Heart right ventricle (tissue), 16 donors: ENCODE measurements around the gene CCDC127. TPM values are rescaled to one million over a fixed set of nuclear protein-coding genes. Genes with fewer than 3 reads are reported as not detected.

Source experiments
- ATAC-seq, 8 donors: fragments of 200-7000 bp; cut with Tn5 transposase; one replicate each; pipeline ENCODE4 v1.9.1; 2020; ENCODE audit warnings: mild to moderate bottlenecking in 8 of 8, moderate library complexity in 8 of 8, moderate number of reproducible peaks in 1 of 8
- DNase-seq, 2 donors: peaks; one replicate each; pipeline ENCODE4 v3.0.0-alpha.2; 2020
- H3K27ac ChIP-seq, 10 donors: fragments of 200-600 bp; sonication (generic) in 2 of 10; one replicate each; pipeline versions ENCODE4 v1.5.0 to v1.8.0; 2020 to 2022; ENCODE audit warnings: mild to moderate bottlenecking in 3 of 10
- H3K27me3 ChIP-seq, 7 donors: fragments of 200-600 bp; one replicate each; pipeline ENCODE4 v1.8.0; 2021 to 2022; ENCODE audit warnings: mild to moderate bottlenecking in 2 of 7
- H3K36me3 ChIP-seq, 9 donors: fragments of 200-600 bp; sonication (generic) in 1 of 9; one replicate each; pipeline versions ENCODE4 v1.5.0 to v1.8.0; 2020 to 2022; ENCODE audit warnings: mild to moderate bottlenecking in 2 of 9
- H3K4me1 ChIP-seq, 9 donors: fragments of 200-600 bp; sonication (generic) in 1 of 9; one replicate each; pipeline versions ENCODE4 v1.5.0 to v1.8.0; 2020 to 2022; ENCODE audit warnings: mild to moderate bottlenecking in 4 of 9
- H3K4me3 ChIP-seq, 10 donors: fragments of 200-600 bp; sonication (generic) in 2 of 10; one replicate each; pipeline versions ENCODE4 v1.5.0 to v1.8.0; 2020 to 2022; ENCODE audit warnings: mild to moderate bottlenecking in 7 of 10, moderate library complexity in 2 of 10
- H3K9me3 ChIP-seq, 11 donors: fragments of 200-600 bp in 10 of 11; sonication (generic) in 2 of 11; one replicate each; pipeline versions ENCODE4 v1.5.0 to v1.8.0; 2013 to 2022; ENCODE audit warnings: mild to moderate bottlenecking in 2 of 11, control low read depth in 1 of 11, moderate library complexity in 1 of 11
- WGBS, 2 donors: extraction: QIAGEN DNeasy Blood & Tissue Kit; methylation state at CpG; one replicate each; pipeline ENCODE4 v1.1.7; 2013; ENCODE audit warnings: inconsistent platforms in 1 of 2; 5-methylcytosine and 5-hydroxymethylcytosine counted together
- intact Hi-C, 10 donors: fragments of 100-400 bp; cut with DNase I; formaldehyde crosslinking; loops; one replicate each; pipeline versions ENCODE4 v1.11.1 to v1.14.2; 2022
- polyA plus RNA-seq, 2 donors: library from polyadenylated mRNA; stranded (reverse); fragments of 200-250 nt; gene quantifications; one replicate each; pipeline ENCODE4 v1.2.3, GENCODE V29; 2013
- total RNA-seq, 10 donors: library from RNA; stranded (reverse); fragmentation: NEBNext Ultra II Directional in 3 of 10; extraction: Animal tissue kit (Norgen Biotek cat#: 25700) in 3 of 10; gene quantifications; one replicate each; pipeline versions ENCODE4 v1.2.1 to v1.2.4, GENCODE V29; 2021 to 2023
- TF ChIP-seq, protein P1 (sequence below), 9 donors: fragments of 200-600 bp; sonication (generic) in 2 of 9; IDR thresholded peaks; one replicate each; pipeline versions ENCODE4 v1.5.0 to v1.8.0; 2021 to 2022; ENCODE audit warnings: antibody characterized with exemption in 9 of 9, mild to moderate bottlenecking in 5 of 9, moderate library complexity in 1 of 9
- donor health status: Arrhythmogenic right ventricular cardiomyopathy.
- donor health status: ischemic (EF 13 %, LVEDD 7.1; RV severe dilation, severe dysfunction).
- donor health status: healthy with polysubstance abuse.
- donor health status: DM: no; HTN: yes; CAD: no.
- donor health status: DM: no; HTN: no; CAD: no.
- donor health status: ischemic (EF 25% LVEDD 6.9; RV normal size, moderate dysfunction).
- donor health status: ischemic (EF 25% LVEDD 5.7; RV mildly dilated, moderate dysfunction).
- donor health status: healthy.
- donor health status: DM: yes; HTN: yes; CAD: no.
- donor health status: Ischemic cardiomyopathy.
- donor health status: ischemic (EF 35%, LVEDD 5.7; RV mildly dilated, moderate dysfunction).
- donor health status: nonischemic (EF 11% LVEDD 7.7; RV severe dilation, severe dysfunction).
- donor health status: DM: yes; HTN: yes; CAD: no.
- donor health status: PGD.
- donor health status: ischemic (EF 29% LVEDD 5.4; RV normal size, mild dysfunction).
- donor health status: nonischemic (EF 23%, LVEDD 6.1; RV moderate dilation, normal function).

CCDC127 gene
- total and polyA plus RNA-seq, 12 donors, result 3.8 to 10.4 (median 7.5) TPM

DNA sequence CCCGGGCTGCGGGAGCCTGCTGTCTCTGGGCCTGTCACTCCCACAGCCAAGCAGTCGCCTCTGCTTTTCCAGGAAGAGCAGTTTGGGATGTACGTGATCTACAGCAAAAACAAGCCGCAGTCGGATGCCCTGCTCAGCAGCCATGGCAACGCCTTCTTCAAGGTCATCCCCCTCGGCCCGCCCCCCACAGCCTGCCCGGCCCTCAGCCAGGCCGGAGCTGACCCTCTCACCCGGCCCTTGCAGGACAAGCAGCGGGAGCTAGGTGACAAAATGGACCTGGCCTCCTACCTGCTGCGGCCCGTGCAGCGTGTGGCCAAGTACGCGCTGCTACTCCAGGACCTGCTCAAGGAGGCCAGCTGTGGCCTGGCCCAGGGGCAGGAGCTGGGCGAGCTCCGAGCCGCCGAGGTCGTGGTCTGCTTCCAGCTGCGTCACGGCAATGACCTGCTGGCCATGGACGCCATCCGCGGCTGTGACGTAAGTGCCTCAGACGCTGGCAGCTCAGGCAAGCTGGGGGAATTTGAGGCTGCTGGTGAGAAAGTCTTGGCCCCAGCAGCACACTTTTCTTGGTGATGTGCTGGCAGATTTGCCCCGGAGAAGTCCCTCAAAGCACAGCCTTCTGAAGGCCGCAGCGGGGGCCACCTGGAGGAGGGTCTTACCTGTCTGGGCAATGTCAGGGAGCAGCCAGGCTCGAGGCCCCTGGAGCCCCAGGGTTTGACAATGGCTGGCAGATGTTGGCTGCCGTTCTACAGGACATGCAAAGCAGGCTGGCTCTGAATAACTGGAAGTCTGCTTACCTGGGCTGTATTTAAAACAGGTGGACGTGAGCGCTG lies 46.8 kb downstream of the CCDC127 start:
- TF ChIP-seq, protein P1, sequence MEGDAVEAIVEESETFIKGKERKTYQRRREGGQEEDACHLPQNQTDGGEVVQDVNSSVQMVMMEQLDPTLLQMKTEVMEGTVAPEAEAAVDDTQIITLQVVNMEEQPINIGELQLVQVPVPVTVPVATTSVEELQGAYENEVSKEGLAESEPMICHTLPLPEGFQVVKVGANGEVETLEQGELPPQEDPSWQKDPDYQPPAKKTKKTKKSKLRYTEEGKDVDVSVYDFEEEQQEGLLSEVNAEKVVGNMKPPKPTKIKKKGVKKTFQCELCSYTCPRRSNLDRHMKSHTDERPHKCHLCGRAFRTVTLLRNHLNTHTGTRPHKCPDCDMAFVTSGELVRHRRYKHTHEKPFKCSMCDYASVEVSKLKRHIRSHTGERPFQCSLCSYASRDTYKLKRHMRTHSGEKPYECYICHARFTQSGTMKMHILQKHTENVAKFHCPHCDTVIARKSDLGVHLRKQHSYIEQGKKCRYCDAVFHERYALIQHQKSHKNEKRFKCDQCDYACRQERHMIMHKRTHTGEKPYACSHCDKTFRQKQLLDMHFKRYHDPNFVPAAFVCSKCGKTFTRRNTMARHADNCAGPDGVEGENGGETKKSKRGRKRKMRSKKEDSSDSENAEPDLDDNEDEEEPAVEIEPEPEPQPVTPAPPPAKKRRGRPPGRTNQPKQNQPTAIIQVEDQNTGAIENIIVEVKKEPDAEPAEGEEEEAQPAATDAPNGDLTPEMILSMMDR (IDR thresholded peaks at IDR 0.05), result no peak
- ATAC-seq (no peak), DNase-seq (no peak)
- H3K27ac ChIP-seq, result no peak overlapping the region
- H3K4me1 ChIP-seq, result peaks cover 0 to 23% (median 13%) of the 10 kb centered on the region in 9 donors
- no peak overlapping the region for H3K4me3 ChIP-seq
- 82% methylated on average over 37 of the region's 37 CpGs for WGBS, 2 donors
- H3K36me3 ChIP-seq, result no peaks in the 10 kb centered on the region
- intact Hi-C loops, result no loop called here
- no peaks in the 10 kb centered on the region for H3K27me3 ChIP-seq
- no peaks in the 10 kb centered on the region for H3K9me3 ChIP-seq

DNA sequence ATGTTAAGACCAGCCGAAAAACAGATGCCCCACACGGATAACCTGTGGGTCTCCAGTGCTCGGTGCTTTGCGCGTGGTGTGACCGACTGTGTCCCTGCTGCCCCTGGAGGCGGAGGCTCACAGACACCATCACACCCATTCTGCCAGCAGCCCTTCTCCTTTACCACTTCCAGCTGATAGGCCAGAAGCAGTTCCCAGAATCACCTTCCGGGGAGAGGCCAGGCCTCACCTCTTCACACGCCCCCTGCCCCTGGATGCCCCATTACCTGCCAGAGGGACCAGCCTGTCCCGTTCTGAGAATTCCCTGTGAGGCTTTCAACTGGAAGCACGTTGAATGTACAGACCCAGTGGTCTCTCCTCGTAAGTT lies 48.2 kb downstream of the CCDC127 start:
- intact Hi-C loops, result no loop called here

DNA sequence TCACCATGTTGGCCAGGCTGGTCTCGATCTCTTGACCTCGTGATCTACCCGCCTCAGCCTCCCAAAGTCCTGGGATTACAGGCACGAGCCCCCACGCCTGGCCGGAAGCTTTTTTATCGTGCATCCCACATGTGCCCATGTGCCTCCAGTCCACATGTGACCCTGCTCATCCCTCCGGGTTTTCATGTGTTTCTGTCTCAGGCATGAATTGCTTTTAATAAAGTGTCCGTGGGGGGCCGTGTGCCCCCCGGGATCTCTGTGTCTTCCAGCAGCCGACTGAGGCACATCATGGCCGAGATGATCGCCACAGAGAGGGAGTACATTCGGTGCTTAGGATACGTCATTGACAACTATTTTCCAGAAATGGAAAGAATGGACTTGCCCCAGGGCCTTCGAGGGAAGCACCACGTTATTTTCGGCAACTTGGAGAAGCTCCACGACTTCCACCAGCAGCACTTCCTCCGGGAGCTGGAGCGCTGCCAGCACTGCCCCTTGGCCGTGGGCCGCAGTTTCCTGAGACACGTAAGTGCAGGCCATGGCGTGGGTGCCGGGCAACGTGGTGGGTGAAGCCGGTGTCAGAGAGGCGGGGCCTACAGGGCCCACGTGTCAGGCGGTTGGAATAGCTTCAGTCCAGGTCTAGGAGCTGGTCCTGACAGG lies 48.8 kb downstream of the CCDC127 start:
- 46 to 51% methylated on average over 32 of the region's 32 CpGs for WGBS, 2 donors
- Histone ChIP-seq H3K4me3 (no peak overlapping the region), H3K9me3 (no peaks in the 10 kb centered on the region), H3K27ac (peak overlapping the region in 4 of 10 donors; percentile 20 to 73 (median 38)), H3K27me3 (no peaks in the 10 kb centered on the region), H3K36me3 (no peaks in the 10 kb centered on the region), H3K4me1 (peaks cover 0 to 23% (median 13%) of the 10 kb centered on the region in 9 donors)
- intact Hi-C loops, result no loop called here
- ATAC-seq, result peak; percentile 57 to 88 (median 82)
- TF ChIP-seq, protein P1 (IDR thresholded peaks at IDR 0.05), result no peak
- DNase-seq, result peak; percentile 75 to 78

More for the DNA sequence above, 48.2 kb downstream of the CCDC127 start:
- WGBS, 2 donors, result 52 to 57% methylated on average over 12 of the region's 12 CpGs
- TF ChIP-seq, protein P1 (IDR thresholded peaks at IDR 0.05), result no peak
- H3K4me3 ChIP-seq, result no peak overlapping the region
- H3K27ac ChIP-seq, result peak overlapping the region in 4 of 10 donors; percentile 13 to 66 (median 38)
- H3K9me3 ChIP-seq, result no peaks in the 10 kb centered on the region
- peaks cover 0 to 23% (median 13%) of the 10 kb centered on the region in 9 donors for H3K4me1 ChIP-seq
- DNase-seq (no peak), ATAC-seq (peak in 1 of 8 donors; percentile 33)
- no peaks in the 10 kb centered on the region for H3K36me3 ChIP-seq
- H3K27me3 ChIP-seq, result no peaks in the 10 kb centered on the region

DNA sequence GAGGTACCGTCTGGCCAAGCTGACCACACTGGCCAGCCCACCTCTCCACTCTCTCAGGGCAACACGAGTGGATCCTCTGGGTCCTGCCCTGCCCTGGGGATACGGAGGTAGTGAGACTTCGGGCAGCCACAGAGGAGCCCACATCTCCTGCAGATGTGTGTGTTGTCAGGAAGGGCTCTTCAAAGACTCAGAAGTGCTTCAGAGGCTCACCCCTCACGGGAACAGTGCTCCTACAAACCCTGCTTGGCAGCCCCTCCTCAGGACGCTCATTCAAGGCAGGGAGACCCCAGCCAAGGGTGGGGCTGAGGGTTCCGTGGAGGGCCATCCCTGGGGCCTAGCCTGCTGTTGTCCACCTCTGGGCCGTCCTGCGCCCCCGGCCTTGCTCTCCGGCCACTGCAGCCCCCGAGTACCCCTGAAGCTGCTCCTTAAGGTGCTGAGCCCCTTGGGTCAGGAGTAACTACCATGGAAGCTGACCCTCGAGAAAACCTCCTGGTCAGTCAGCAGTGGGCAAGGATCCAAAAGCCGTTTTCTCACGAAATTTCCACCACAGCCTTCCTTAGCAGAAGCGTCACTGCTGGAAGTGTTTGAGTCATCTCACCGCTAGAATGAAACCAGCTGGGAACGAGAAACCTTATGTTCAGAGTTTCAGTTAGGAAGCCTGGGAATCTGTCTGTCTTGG lies 49.8 kb downstream of the CCDC127 start:
- intact Hi-C loops, result no loop called here
- peak in 3 of 8 donors; percentile 8 to 29 (median 21) for ATAC-seq
- Histone ChIP-seq H3K4me1 (peaks cover 0 to 23% (median 13%) of the 10 kb centered on the region in 9 donors), H3K9me3 (no peaks in the 10 kb centered on the region), H3K27ac (peak overlapping the region in 1 of 10 donors; percentile 73), H3K27me3 (no peaks in the 10 kb centered on the region), H3K36me3 (no peaks in the 10 kb centered on the region), H3K4me3 (no peak overlapping the region)
- DNase-seq, result no peak
- TF ChIP-seq, protein P1 (IDR thresholded peaks at IDR 0.05), result no peak
- WGBS, 2 donors, result 75 to 79% methylated on average over 18 of the region's 18 CpGs
